BJ (cell line): ENCODE measurements around the gene MLX. TPM values are rescaled to one million over a fixed set of nuclear protein-coding genes. Genes with fewer than 3 reads are reported as not detected.

Experiments used
- CTCF ChIA-PET: fragments of 350-600 bp; formaldehyde crosslinking; extraction: SDS; loops from one replicate; lab custom pipeline; 2021; ENCODE audit warnings: antibody characterized with exemption, inconsistent platforms; lab: Yijun Ruan, JAX
- POLR2A ChIA-PET: fragments of 300-600 bp; sonication (Branson Sonifier 250); formaldehyde crosslinking; extraction: SDS; loops from one replicate; lab custom pipeline; 2021; ENCODE audit warnings: antibody characterized with exemption; lab: Charles Lee
- DNase-seq: peaks from one replicate; pipeline ENCODE4 v3.0.0-alpha.2; 2011; ENCODE audit warnings: low read depth
- H3K27me3 ChIP-seq: 2 replicates; pipeline ENCODE4 v1.6.0; 2011; ENCODE audit warnings: low read length; ENCODE audit not compliant: control insufficient read depth, insufficient read depth
- H3K36me3 ChIP-seq: 2 replicates; pipeline ENCODE4 v1.5.1; 2011; ENCODE audit warnings: low read length; ENCODE audit not compliant: control insufficient read depth, insufficient read depth
- H3K4me3 ChIP-seq: 2 replicates; pipeline ENCODE4 v1.5.1; 2011; ENCODE audit warnings: low read depth, mild to moderate bottlenecking, control low read depth, low read length
- CTCF ChIP-seq: IDR thresholded peaks from 2 replicates; pipeline ENCODE4 v1.5.1; 2011; ENCODE audit warnings: low read depth, mild to moderate bottlenecking, control low read depth, inconsistent platforms, low read length, moderate library complexity; ENCODE audit not compliant: insufficient read depth
- polyA plus RNA-seq: library from polyadenylated mRNA; depleted of rRNA; stranded (reverse); fragments of >200 nt; gene quantifications from 2 replicates; pipeline ENCODE4 v1.2.3, GENCODE V29; 2011

Gene MLX
- polyA plus RNA-seq, 1 experiment: 50.1 TPM

GRCh38 chr17:42559075-42559474, 7.8 kb upstream of the MLX start:
- no peak for TF ChIP-seq CTCF
- Histone ChIP-seq H3K27me3 (no peaks in the 10 kb centered on the region), H3K36me3 (peaks cover 3% of the 10 kb centered on the region), H3K4me3 (no peak overlapping the region)
- ChIA-PET CTCF (interaction anchor here (0.7 to 1.6 kb wide), 5 partner anchors 11 to 205 kb away, joined by 3 to 4 read pairs (median 3); no protein-coding TSS in a partner anchor), POLR2A (no interaction called here)
- DNase-seq: no peak

- ChIA-PET POLR2A (no interaction called here), CTCF (interaction anchor here (1.1 to 1.2 kb wide), 2 partner anchors 12 to 24 kb away, joined by 3 to 4 read pairs; no protein-coding TSS in a partner anchor)
- H3K36me3 ChIP-seq: peaks cover 13% of the 10 kb centered on the region
- H3K27me3 ChIP-seq: no peaks in the 10 kb centered on the region
- H3K4me3 ChIP-seq: no peak overlapping the region
- DNase-seq: no peak
- no peak for TF ChIP-seq CTCF
These were observed 6.7 kb upstream of the MLX start for GRCh38 chr17:42560246-42560645.

- Histone ChIP-seq H3K36me3 (peaks cover 21% of the 10 kb centered on the region), H3K4me3 (peak within 1 kb of the TSS; percentile 83), H3K27me3 (no peaks in the 10 kb centered on the region)
- peak; percentile 74 for DNase-seq
- CTCF ChIA-PET: no interaction called here
- POLR2A ChIA-PET: no interaction called here
- TF ChIP-seq CTCF: no peak
These were observed 5.0 kb upstream of the MLX start, which contains the start of gene COASY for GRCh38 chr17:42561897-42562387. COASY (plus strand) TSS chr17:42562148; CDS start chr17:42562623, 475 bp downstream.

GRCh38 chr17:42562388-42563142, 4.3 kb upstream of the MLX start:
- no peak for DNase-seq
- ChIA-PET CTCF (no interaction called here), POLR2A (no interaction called here)

More at GRCh38 chr17:42562388-42563142, 4.3 kb upstream of the MLX start:
- Histone ChIP-seq H3K27me3 (no peaks in the 10 kb centered on the region), H3K36me3 (peaks cover 21% of the 10 kb centered on the region), H3K4me3 (peak overlapping the region; percentile 83)
- no peak for TF ChIP-seq CTCF
